Measurements from ENCODE around the gene SLC6A9. TPM values are rescaled to one million over a fixed set of nuclear protein-coding genes. Genes with fewer than 3 reads are reported as not detected.
A peak's percentile ranks its signal among the peaks of the same experiment; 100 is the strongest.

The SLC6A9 gene
- polyA plus RNA-seq, 1 donor: 3.5 TPM

DNA sequence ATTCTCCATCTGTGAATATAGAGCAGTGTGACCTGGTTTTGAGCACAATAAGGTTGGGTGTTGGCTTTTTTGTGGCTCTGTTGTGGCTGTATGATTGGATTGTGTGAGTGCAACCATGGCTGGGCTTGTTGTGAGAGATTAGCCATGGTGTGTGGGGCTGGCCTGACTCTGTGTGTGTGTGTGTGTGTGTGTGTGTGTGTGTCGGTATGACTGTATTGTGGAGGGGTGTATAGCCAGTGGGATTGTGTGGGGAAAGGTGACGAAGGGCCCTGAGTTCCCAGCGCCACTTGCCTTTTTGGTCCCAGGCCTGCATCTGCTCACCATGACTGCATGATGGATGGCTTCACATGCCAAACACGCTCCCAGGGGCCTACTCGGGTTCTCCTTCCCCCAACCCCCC is 5.9 kb upstream of the SLC6A9 start:
- peaks cover 23% of the 10 kb centered on the region for H3K4me1 ChIP-seq (ENCODE audit: control insufficient read depth, insufficient read depth, low read length)
- H3K36me3 ChIP-seq (ENCODE audit: control insufficient read depth, insufficient read depth, low read length): no peaks in the 10 kb centered on the region
- no peaks in the 10 kb centered on the region for H3K27me3 ChIP-seq (ENCODE audit: control insufficient read depth, insufficient read depth, low read length)
- no peak overlapping the region for H3K4me3 ChIP-seq (ENCODE audit: low read length)
- H3K27ac ChIP-seq (ENCODE audit: low read length): no peak overlapping the region
- DNase-seq: no peak
- no CpG with 5 or more reads among the region's 5 CpGs for WGBS (ENCODE audit: insufficient coverage, low lambda C conversion rate)
- no peaks in the 10 kb centered on the region for H3K9me3 ChIP-seq (ENCODE audit: control insufficient read depth, low read depth, low read length)

DNA sequence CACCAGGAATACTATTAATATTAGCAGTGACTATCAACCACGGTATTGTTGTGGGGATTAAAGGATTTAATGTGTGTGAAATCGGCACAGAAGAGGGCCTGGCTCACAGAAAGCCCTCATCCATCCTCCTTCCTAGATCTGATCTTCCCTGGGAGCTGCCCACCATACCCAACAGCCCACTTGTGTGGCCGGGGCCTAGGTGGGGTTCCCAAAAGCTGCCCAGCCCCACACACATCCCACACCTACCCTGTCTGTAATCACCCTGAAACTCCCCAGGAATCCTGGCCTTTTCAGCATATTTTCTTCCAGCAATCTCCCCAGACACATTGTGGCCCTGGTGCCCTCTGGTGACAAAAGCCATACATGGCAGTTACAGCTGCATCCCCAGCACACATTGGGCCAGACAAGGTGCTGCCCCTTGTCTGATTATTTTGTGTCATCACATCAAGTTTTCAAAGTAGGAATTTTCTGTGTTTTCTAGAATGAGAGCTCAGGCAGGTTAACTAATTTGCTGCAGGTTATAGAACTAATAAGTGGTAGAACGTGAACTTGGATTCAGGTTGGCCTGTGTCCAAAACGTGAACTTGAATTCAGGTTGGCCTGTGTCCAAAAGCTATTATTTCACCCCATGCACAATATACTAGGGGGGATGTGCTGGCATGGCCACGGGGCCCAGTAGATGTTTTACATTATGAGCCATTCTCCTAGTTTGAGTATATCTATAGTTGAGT is 5.3 kb upstream of the SLC6A9 start:
- DNase-seq: peak; percentile 61 to 62
- Histone ChIP-seq H3K27me3 (ENCODE audit: control insufficient read depth, insufficient read depth, low read length) (no peaks in the 10 kb centered on the region), H3K36me3 (ENCODE audit: control insufficient read depth, insufficient read depth, low read length) (no peaks in the 10 kb centered on the region), H3K9me3 (ENCODE audit: control insufficient read depth, low read depth, low read length) (no peaks in the 10 kb centered on the region), H3K4me3 (ENCODE audit: low read length) (no peak overlapping the region), H3K4me1 (ENCODE audit: control insufficient read depth, insufficient read depth, low read length) (peaks cover 29% of the 10 kb centered on the region), H3K27ac (ENCODE audit: low read length) (peak overlapping the region; percentile 30)
- WGBS (ENCODE audit: insufficient coverage, low lambda C conversion rate): no CpG with 5 or more reads among the region's 6 CpGs

DNA sequence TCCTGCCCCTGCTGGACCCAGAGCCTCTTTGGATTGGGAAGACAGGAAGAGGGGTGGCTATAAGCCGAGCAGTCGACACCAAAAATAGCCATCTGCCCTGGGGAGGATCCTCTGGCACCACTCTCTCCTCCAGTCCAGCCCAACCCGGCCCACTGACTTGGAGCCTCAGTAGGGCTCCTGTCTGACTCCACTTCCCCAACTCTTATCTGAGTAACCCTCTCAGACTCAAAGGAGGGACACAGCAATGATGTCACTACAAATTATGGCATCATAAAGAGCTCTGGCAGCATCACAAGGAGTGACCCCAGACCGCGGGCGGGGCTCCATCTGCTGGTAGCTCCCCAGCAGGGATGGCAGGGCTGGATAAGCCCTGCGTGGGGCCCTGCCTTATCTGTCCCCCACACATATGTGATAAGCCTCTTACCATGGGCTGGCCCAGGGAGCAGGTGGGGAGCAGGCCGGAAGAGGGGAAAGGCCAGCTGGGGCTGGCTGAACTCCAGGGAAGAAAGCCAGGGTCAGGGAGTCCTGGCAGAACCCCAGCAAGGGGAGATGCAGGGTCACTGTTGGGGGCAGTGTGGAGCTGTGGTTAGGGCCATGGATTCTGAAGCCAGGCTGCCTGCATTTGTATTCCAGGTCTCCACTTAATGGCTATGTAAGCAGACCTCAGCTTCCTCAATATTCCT is 4.6 kb upstream of the SLC6A9 start:
- DNase-seq: peak; percentile 60 to 65
- no peaks in the 10 kb centered on the region for H3K27me3 ChIP-seq (ENCODE audit: control insufficient read depth, insufficient read depth, low read length)
- H3K27ac ChIP-seq (ENCODE audit: low read length): peak overlapping the region; percentile 30
- no CpG with 5 or more reads among the region's 8 CpGs for WGBS (ENCODE audit: insufficient coverage, low lambda C conversion rate)
- H3K36me3 ChIP-seq (ENCODE audit: control insufficient read depth, insufficient read depth, low read length): no peaks in the 10 kb centered on the region
- H3K4me1 ChIP-seq (ENCODE audit: control insufficient read depth, insufficient read depth, low read length): peaks cover 31% of the 10 kb centered on the region
- no peak overlapping the region for H3K4me3 ChIP-seq (ENCODE audit: low read length)
- H3K9me3 ChIP-seq (ENCODE audit: control insufficient read depth, low read depth, low read length): no peaks in the 10 kb centered on the region

DNA sequence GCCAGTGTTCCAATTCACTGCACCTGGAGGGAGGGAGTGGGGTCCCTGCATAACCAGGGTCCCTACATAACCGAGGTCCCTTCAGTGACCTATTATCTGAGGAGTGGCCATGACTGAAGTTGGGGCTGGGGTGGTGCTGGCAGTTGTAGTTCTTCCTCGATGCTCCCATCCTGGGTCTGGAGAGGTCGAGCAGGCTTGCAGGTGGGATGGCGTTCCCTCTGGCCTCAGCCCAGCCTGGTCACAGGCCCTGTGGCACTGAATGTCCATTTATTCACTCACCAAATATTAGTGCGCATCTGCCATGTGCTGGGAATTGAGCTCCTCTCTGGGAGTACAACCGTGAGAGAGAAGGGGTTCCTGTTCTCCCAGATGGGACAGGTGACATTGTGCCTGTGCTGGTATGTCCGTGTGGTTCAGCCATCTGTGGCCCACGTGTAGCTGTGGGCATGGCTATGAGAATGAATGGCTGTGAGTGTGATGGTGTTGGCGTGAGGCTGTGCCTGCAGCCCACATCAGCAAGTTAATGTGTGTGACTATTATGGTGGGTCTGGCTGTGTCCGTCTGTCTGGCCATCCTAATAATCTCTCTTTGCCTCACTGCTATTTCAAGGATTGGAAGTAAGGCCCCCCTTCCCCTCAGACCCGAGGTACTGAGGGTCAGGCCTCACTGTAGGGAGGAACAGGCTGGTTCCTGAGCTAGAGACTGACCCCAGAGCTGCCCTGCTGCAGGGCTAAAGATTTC is 3.9 kb upstream of the SLC6A9 start:
- no peaks in the 10 kb centered on the region for H3K9me3 ChIP-seq (ENCODE audit: control insufficient read depth, low read depth, low read length)
- DNase-seq: no peak
- peaks cover 31% of the 10 kb centered on the region for H3K4me1 ChIP-seq (ENCODE audit: control insufficient read depth, insufficient read depth, low read length)
- H3K27ac ChIP-seq (ENCODE audit: low read length): no peak overlapping the region
- H3K27me3 ChIP-seq (ENCODE audit: control insufficient read depth, insufficient read depth, low read length): no peaks in the 10 kb centered on the region
- WGBS (ENCODE audit: insufficient coverage, low lambda C conversion rate): no CpG with 5 or more reads among the region's 11 CpGs
- H3K36me3 ChIP-seq (ENCODE audit: control insufficient read depth, insufficient read depth, low read length): no peaks in the 10 kb centered on the region
- H3K4me3 ChIP-seq (ENCODE audit: low read length): no peak overlapping the region

DNA sequence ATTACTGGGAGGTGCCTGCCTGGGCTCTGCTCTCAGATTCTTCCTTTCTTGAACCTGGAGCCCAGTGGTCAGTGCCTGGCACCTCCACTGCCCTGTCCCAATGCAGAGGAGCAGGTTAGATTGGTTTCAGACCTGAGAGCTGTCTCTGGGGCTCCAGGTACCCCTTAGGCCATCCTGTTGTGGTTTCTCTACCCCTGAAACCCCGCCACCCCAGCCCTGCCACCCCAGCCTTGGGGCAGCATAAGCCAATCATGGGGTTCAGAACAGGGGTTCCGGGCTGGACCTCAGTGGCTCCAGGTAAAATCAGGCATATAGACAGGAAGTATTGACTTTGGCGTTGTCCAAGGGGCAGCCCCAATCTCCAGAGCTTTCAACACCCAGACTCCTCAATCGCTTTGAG is 3.2 kb upstream of the SLC6A9 start:
- DNase-seq: no peak
- H3K27me3 ChIP-seq (ENCODE audit: control insufficient read depth, insufficient read depth, low read length): no peaks in the 10 kb centered on the region
- peaks cover 34% of the 10 kb centered on the region for H3K4me1 ChIP-seq (ENCODE audit: control insufficient read depth, insufficient read depth, low read length)
- H3K9me3 ChIP-seq (ENCODE audit: control insufficient read depth, low read depth, low read length): no peaks in the 10 kb centered on the region
- H3K36me3 ChIP-seq (ENCODE audit: control insufficient read depth, insufficient read depth, low read length): no peaks in the 10 kb centered on the region
- no CpG with 5 or more reads among the region's 4 CpGs for WGBS (ENCODE audit: insufficient coverage, low lambda C conversion rate)
- no peak overlapping the region for H3K4me3 ChIP-seq (ENCODE audit: low read length)
- H3K27ac ChIP-seq (ENCODE audit: low read length): no peak overlapping the region

DNA sequence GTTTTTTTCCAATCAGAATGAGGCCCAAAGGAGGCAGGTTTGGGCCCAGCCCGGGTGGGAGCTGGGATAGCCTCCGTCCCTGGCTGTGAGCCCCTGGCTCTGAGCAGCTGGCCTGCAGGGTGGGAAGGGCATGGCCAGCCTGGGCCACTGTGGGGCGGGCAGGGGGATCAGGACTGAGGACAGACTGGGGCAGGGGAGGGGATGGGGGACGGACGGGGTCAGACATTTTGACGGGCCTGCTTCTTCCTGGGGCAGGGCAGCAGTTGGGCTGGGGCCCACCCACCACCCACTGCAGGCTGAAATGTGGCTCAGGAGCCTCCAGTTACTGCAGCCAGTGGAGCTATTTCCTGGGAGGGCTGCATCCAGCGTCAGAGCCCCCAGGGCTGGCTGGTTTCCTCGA is 2.5 kb upstream of the SLC6A9 start:
- no peak overlapping the region for H3K4me3 ChIP-seq (ENCODE audit: low read length)
- no peak overlapping the region for H3K27ac ChIP-seq (ENCODE audit: low read length)
- WGBS (ENCODE audit: insufficient coverage, low lambda C conversion rate): no CpG with 5 or more reads among the region's 8 CpGs
- H3K4me1 ChIP-seq (ENCODE audit: control insufficient read depth, insufficient read depth, low read length): peaks cover 41% of the 10 kb centered on the region
- H3K9me3 ChIP-seq (ENCODE audit: control insufficient read depth, low read depth, low read length): no peaks in the 10 kb centered on the region
- no peaks in the 10 kb centered on the region for H3K27me3 ChIP-seq (ENCODE audit: control insufficient read depth, insufficient read depth, low read length)
- DNase-seq: no peak
- no peaks in the 10 kb centered on the region for H3K36me3 ChIP-seq (ENCODE audit: control insufficient read depth, insufficient read depth, low read length)

DNA sequence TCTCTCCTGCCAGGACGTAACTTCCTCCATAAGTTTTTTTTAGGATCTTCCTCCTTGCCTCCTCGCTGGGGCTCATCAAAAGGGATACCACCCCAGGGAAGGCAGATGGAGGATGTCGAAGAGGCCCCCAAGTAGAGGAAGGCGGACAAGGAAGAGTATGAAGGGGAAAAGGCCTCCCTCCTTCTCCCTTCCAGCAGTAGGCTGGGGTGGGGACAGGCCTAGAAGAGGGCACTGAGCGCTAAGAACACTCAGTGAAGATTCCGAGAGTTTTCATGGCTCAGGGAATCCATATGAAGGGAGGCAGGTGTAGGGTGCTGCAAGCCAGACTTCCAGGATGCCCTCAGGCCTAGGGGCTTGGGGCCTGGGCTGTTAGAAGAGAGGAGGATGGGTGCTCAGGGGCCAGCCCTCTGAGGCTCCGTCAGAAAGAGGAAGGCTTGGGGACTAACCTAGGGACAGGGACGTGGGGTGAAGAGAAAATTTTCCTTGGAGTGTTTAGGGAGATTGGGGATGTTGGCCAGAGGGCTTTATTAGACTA is 1.8 kb upstream of the SLC6A9 start:
- Histone ChIP-seq H3K27ac (ENCODE audit: low read length) (no peak overlapping the region), H3K27me3 (ENCODE audit: control insufficient read depth, insufficient read depth, low read length) (no peaks in the 10 kb centered on the region), H3K4me3 (ENCODE audit: low read length) (no peak overlapping the region), H3K9me3 (ENCODE audit: control insufficient read depth, low read depth, low read length) (no peaks in the 10 kb centered on the region), H3K36me3 (ENCODE audit: control insufficient read depth, insufficient read depth, low read length) (no peaks in the 10 kb centered on the region), H3K4me1 (ENCODE audit: control insufficient read depth, insufficient read depth, low read length) (peaks cover 43% of the 10 kb centered on the region)
- no peak for DNase-seq
- WGBS (ENCODE audit: insufficient coverage, low lambda C conversion rate): no CpG with 5 or more reads among the region's 8 CpGs

DNA sequence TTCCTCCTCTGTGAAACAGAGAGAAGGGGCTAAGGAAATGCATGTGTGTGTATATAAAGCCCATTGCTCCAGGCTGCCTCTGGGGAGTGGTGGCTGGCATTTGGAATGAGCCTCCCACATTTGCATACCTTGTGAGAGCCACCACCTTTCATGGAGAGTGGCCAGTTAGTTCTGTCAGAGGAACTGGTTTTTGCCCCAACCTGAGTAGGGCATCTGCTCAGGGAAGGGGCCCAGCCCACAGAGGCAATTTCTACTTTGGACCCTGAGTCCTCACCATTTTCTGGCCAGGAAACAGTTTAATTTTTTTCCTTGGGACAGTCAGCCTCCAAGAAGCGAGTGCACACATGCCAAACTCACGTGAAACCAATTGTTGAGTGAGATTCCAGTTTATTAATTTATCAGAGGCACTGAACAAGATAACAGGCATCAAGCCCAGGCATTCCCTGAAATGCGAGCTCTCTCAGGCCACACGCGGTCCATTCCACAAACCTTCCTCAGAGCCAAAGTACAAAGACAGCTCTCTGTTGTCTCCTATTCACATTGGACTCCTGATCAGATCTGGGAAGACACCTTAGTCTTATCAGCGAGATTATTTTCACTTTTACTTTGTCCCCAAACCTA is 1.0 kb upstream of the SLC6A9 start:
- H3K36me3 ChIP-seq (ENCODE audit: control insufficient read depth, insufficient read depth, low read length): no peaks in the 10 kb centered on the region
- H3K4me3 ChIP-seq (ENCODE audit: low read length): no peak overlapping the region
- peaks cover 43% of the 10 kb centered on the region for H3K4me1 ChIP-seq (ENCODE audit: control insufficient read depth, insufficient read depth, low read length)
- no peaks in the 10 kb centered on the region for H3K9me3 ChIP-seq (ENCODE audit: control insufficient read depth, low read depth, low read length)
- peak in 1 of 2 donors; percentile 68 for DNase-seq
- H3K27me3 ChIP-seq (ENCODE audit: control insufficient read depth, insufficient read depth, low read length): no peaks in the 10 kb centered on the region
- H3K27ac ChIP-seq (ENCODE audit: low read length): peak overlapping the region; percentile 22
- no CpG with 5 or more reads among the region's 6 CpGs for WGBS (ENCODE audit: insufficient coverage, low lambda C conversion rate)

DNA sequence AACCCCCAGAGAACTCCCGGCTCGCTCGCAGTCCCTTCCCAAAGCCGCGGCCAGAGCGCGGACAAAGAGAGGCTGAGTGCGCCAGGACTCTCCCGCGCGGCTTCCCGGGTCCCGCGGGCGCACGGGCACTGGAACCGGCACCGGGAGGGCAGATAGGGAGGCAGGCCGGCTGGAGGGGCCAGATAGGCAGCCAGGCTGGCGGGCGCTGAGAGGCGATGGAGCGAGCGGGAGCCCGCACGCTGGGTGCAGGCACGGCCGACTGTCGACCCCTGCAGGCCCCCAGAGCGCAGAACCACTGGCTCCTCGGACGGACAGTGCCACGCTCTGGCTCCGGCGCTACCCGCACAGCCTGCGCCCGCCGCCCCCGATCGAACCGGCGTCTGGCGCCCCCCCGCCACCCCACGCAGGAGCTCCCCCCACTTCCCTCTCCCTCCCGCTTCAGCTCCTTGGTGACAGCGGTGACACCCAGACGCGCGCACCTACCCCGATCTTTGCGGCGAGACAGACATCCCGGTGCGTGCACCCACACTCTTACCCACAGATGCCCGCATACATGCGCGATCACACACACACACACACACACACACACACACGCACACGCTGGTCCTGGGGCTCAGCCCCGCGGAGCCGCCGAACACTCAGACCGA is 534 bp downstream of the SLC6A9 start:
- DNase-seq: no peak
- H3K27ac ChIP-seq (ENCODE audit: low read length): peak overlapping the region; percentile 66
- no peaks in the 10 kb centered on the region for H3K9me3 ChIP-seq (ENCODE audit: control insufficient read depth, low read depth, low read length)
- H3K27me3 ChIP-seq (ENCODE audit: control insufficient read depth, insufficient read depth, low read length): no peaks in the 10 kb centered on the region
- WGBS (ENCODE audit: insufficient coverage, low lambda C conversion rate): no CpG with 5 or more reads among the region's 66 CpGs
- no peaks in the 10 kb centered on the region for H3K36me3 ChIP-seq (ENCODE audit: control insufficient read depth, insufficient read depth, low read length)
- peaks cover 43% of the 10 kb centered on the region for H3K4me1 ChIP-seq (ENCODE audit: control insufficient read depth, insufficient read depth, low read length)
- H3K4me3 ChIP-seq (ENCODE audit: low read length): peak overlapping the region; percentile 69
